Amygdala (tissue), 56 donors: Measurements from ENCODE around the gene ANKRD44.

Experiments
- DNase-seq, 56 donors: peaks; one replicate each; lab custom pipeline; 2025; lab: John Stamatoyannopoulos, UW

ANKRD44 gene

GRCh38 chr2:197096649-197097048, 213.9 kb downstream of the ANKRD44 start:
- DNase-seq: no peak

- peak in 1 of 56 donors; percentile 10 for DNase-seq
Measured at GRCh38 chr2:197092431-197092830, 218.1 kb downstream of the ANKRD44 start.

GRCh38 chr2:197090742-197091367, 219.7 kb downstream of the ANKRD44 start:
- DNase-seq: peak in 8 of 56 donors; percentile 11 to 50 (median 24)

GRCh38 chr2:197089655-197090054, 220.9 kb downstream of the ANKRD44 start:
- DNase-seq: no peak

- no peak for DNase-seq
Measured at GRCh38 chr2:197088694-197089093, 221.9 kb downstream of the ANKRD44 start.

- peak in 1 of 56 donors; percentile 8 for DNase-seq
Measured at GRCh38 chr2:197086500-197086899, 224.1 kb downstream of the ANKRD44 start.

- no peak for DNase-seq
Measured at GRCh38 chr2:197085665-197086064, 224.9 kb downstream of the ANKRD44 start.

- peak in 3 of 56 donors; percentile 16 to 45 (median 17) for DNase-seq
Measured at GRCh38 chr2:197081294-197081693, 229.3 kb downstream of the ANKRD44 start.

- DNase-seq: no peak
Measured at GRCh38 chr2:197080578-197081216, 229.9 kb downstream of the ANKRD44 start.

GRCh38 chr2:197079832-197080555, 230.6 kb downstream of the ANKRD44 start:
- peak in 7 of 56 donors; percentile 9 to 57 (median 30) for DNase-seq

GRCh38 chr2:197079414-197079813, 231.2 kb downstream of the ANKRD44 start:
- DNase-seq: peak in 3 of 56 donors; percentile 11 to 22 (median 12)

- DNase-seq: peak in 9 of 56 donors; percentile 9 to 64 (median 31)
Measured at GRCh38 chr2:197078535-197078934, 232.0 kb downstream of the ANKRD44 start.

- no peak for DNase-seq
Measured at GRCh38 chr2:197077336-197077735, 233.2 kb downstream of the ANKRD44 start.

GRCh38 chr2:197076652-197077051, 233.9 kb downstream of the ANKRD44 start:
- no peak for DNase-seq

- no peak for DNase-seq
Measured at GRCh38 chr2:197075754-197076337, 234.7 kb downstream of the ANKRD44 start.

- no peak for DNase-seq
Measured at GRCh38 chr2:197075281-197075680, 235.3 kb downstream of the ANKRD44 start.

GRCh38 chr2:197073701-197074433, 236.7 kb downstream of the ANKRD44 start:
- DNase-seq: peak in 54 of 56 donors; percentile 21 to 96 (median 80)

GRCh38 chr2:197073270-197073669, 237.3 kb downstream of the ANKRD44 start:
- peak in 1 of 56 donors; percentile 21 for DNase-seq

- DNase-seq: no peak
Measured at GRCh38 chr2:197072533-197072932, 238.0 kb downstream of the ANKRD44 start.

GRCh38 chr2:197071790-197072436, 238.7 kb downstream of the ANKRD44 start:
- no peak for DNase-seq
